CD4-positive, alpha-beta T cell (primary cell): ENCODE results near the gene PROCA1. TPM values are rescaled to one million over a fixed set of nuclear protein-coding genes. Genes with fewer than 3 reads are reported as not detected.
"Not testable (repeated sequence)": the region's sequence is repeated elsewhere in the genome, so short reads cannot be mapped to it uniquely, and the experiment has no call there.

Experiments
- ATAC-seq: fragments of 200-7000 bp; cut with Tn5 transposase; one replicate; pipeline ENCODE4 v1.10.0; 2022; ENCODE audit warnings: mild to moderate bottlenecking; ENCODE audit not compliant: poor library complexity
- CTCF ChIA-PET: fragments of 350-600 bp; sonication (Branson Sonifier 250); formaldehyde crosslinking; loops from one replicate; lab custom pipeline; 2021; ENCODE audit warnings: antibody characterized with exemption, inconsistent platforms; lab: Charles Lee
- POLR2A ChIA-PET: fragments of 350-600 bp; sonication (Branson Sonifier 250); formaldehyde crosslinking; loops from one replicate; lab custom pipeline; 2021; ENCODE audit warnings: antibody characterized with exemption, inconsistent platforms; lab: Charles Lee
- DNase-seq, 14 experiments: peaks; one replicate each; pipeline ENCODE4 v3.0.0-alpha.2; 2013 to 2020; ENCODE audit warnings: mixed read lengths in 2 of 14
- H3K27ac ChIP-seq, 2 donors: one replicate each; pipeline versions ENCODE4 v1.5.1 to v1.7.0; 2013; ENCODE audit warnings: low read length in 2 of 2, low read depth in 1 of 2, mild to moderate bottlenecking in 1 of 2
- H3K27me3 ChIP-seq, 2 experiments: 1 replicate in 1 of 2; 2 replicates in 1 of 2; pipeline versions ENCODE4 v1.6.1 to v1.7.0; 2013; ENCODE audit warnings: low read length in 2 of 2, control low read depth in 1 of 2, mild to moderate bottlenecking in 1 of 2, moderate library complexity in 1 of 2; ENCODE audit not compliant: insufficient read depth in 2 of 2, control insufficient read depth in 1 of 2
- H3K36me3 ChIP-seq: one replicate; pipeline ENCODE4 v1.6.1; 2013; ENCODE audit warnings: low read length, control low read depth; ENCODE audit not compliant: insufficient read depth
- H3K4me1 ChIP-seq: one replicate; pipeline ENCODE4 v1.6.1; 2013; ENCODE audit warnings: low read length, control low read depth; ENCODE audit not compliant: insufficient read depth
- H3K4me3 ChIP-seq: one replicate; pipeline ENCODE4 v1.5.1; 2013; ENCODE audit warnings: mild to moderate bottlenecking, low read length, moderate library complexity
- H3K9me3 ChIP-seq, 2 experiments: 1 replicate in 1 of 2; 2 replicates in 1 of 2; pipeline versions ENCODE4 v1.6.1 to v1.7.0; 2013; ENCODE audit warnings: low read length in 2 of 2, mild to moderate bottlenecking in 2 of 2, control low read depth in 1 of 2, moderate library complexity in 1 of 2; ENCODE audit not compliant: control insufficient read depth in 1 of 2, insufficient read depth in 1 of 2
- H3K27ac Mint-ChIP-seq: one replicate; pipeline ENCODE4 v1.8.0; 2020; ENCODE audit warnings: mixed read lengths
- H3K27me3 Mint-ChIP-seq: one replicate; pipeline ENCODE4 v1.8.0; 2021; ENCODE audit warnings: mixed read lengths
- H3K36me3 Mint-ChIP-seq: one replicate; pipeline ENCODE4 v1.8.0; 2021; ENCODE audit warnings: low read depth, mixed read lengths
- H3K4me1 Mint-ChIP-seq: one replicate; pipeline ENCODE4 v1.8.0; 2021; ENCODE audit warnings: low read depth, mixed read lengths
- H3K4me3 Mint-ChIP-seq: one replicate; pipeline ENCODE4 v1.8.0; 2020; ENCODE audit warnings: mild to moderate bottlenecking, mixed read lengths
- H3K9me3 Mint-ChIP-seq: one replicate; pipeline ENCODE4 v1.8.0; 2020; ENCODE audit warnings: mixed read lengths
- CTCF ChIP-seq: fragments of 200-600 bp; IDR thresholded peaks from one replicate; pipeline ENCODE4 v1.8.0; 2022; ENCODE audit warnings: antibody characterized with exemption, mild to moderate bottlenecking
- intact Hi-C, 2 experiments: fragments of 100-400 bp; cut with DNase I in 1 of 2; cut with micrococcal nuclease in 1 of 2; formaldehyde crosslinking; loops; one replicate each; pipeline versions ENCODE4 v1.15.1 to v1.9.0; 2023 to 2025; cut with DNase I, micrococcal nuclease
- total RNA-seq, 174 experiments: library from RNA in 2 of 174; stranded (reverse) in 2 of 174; gene quantifications; one replicate each; pipeline ENCODE4 v1.2.3 and lab custom pipeline; 2021 to 2026

PROCA1 gene
- total RNA-seq, 2 experiments from 2014 or later, result 3.5 to 4.1 TPM

GRCh38 chr17:28738680-28739384 lies 27.1 kb upstream of the PROCA1 start:
- peak overlapping the region; percentile 17 for H3K4me3 Mint-ChIP-seq
- H3K4me1 Mint-ChIP-seq, result peaks cover 12% of the 10 kb centered on the region
- no peak for TF ChIP-seq CTCF
- intact Hi-C loops, result no loop called here
- ATAC-seq (peak; percentile 63), DNase-seq (peak in 5 of 14 experiments; percentile 36 to 90 (median 43))
- Histone ChIP-seq H3K27me3 (no peaks in the 10 kb centered on the region), H3K9me3 (no peaks in the 10 kb centered on the region), H3K4me3 (no peak overlapping the region), H3K27ac (no peak overlapping the region), H3K4me1 (peaks cover 36% of the 10 kb centered on the region), H3K36me3 (no peaks in the 10 kb centered on the region)
- peaks cover 5% of the 10 kb centered on the region for H3K36me3 Mint-ChIP-seq
- POLR2A ChIA-PET, result interaction anchor here (1.1 to 1.3 kb wide), 2 partner anchors 10 to 13 kb away, joined by 3 read pairs; no protein-coding TSS in a partner anchor
- H3K9me3 Mint-ChIP-seq, result no peaks in the 10 kb centered on the region
- peak overlapping the region; percentile 52 for H3K27ac Mint-ChIP-seq
- H3K27me3 Mint-ChIP-seq, result no peaks in the 10 kb centered on the region
- CTCF ChIA-PET, result interaction anchor here (1.2 to 1.3 kb wide), 2 partner anchors 11 to 12 kb away, joined by 4 read pairs; no protein-coding TSS in a partner anchor

- H3K4me1 ChIP-seq, result peaks cover 29% of the 10 kb centered on the region
- CTCF ChIA-PET, result interaction anchor here (1.2 to 1.3 kb wide), 2 partner anchors 11 to 12 kb away, joined by 4 read pairs; no protein-coding TSS in a partner anchor
- no peak for TF ChIP-seq CTCF
Measured at GRCh38 chr17:28737770-28738679, 26.3 kb upstream of the PROCA1 start.

GRCh38 chr17:28737316-28737715 lies 25.6 kb upstream of the PROCA1 start:
- no peak for ATAC-seq
- DNase-seq, result no peak
- ChIA-PET CTCF (no interaction called here), POLR2A (no interaction called here)
- no peak overlapping the region for H3K4me3 ChIP-seq
- no peaks in the 10 kb centered on the region for H3K9me3 Mint-ChIP-seq
- peaks cover 12% of the 10 kb centered on the region for H3K4me1 Mint-ChIP-seq
- intact Hi-C loops, result no loop called here
- peaks cover 26% of the 10 kb centered on the region for H3K4me1 ChIP-seq
- no peaks in the 10 kb centered on the region for H3K27me3 Mint-ChIP-seq
- H3K27me3 ChIP-seq, result no peaks in the 10 kb centered on the region
- H3K36me3 Mint-ChIP-seq, result peaks cover 5% of the 10 kb centered on the region
- no peaks in the 10 kb centered on the region for H3K36me3 ChIP-seq
- H3K27ac ChIP-seq, result no peak overlapping the region
- H3K4me3 Mint-ChIP-seq, result no peak overlapping the region
- no peak overlapping the region for H3K27ac Mint-ChIP-seq
- H3K9me3 ChIP-seq, result no peaks in the 10 kb centered on the region
- no peak for TF ChIP-seq CTCF

More at GRCh38 chr17:28737770-28738679, 26.3 kb upstream of the PROCA1 start:
- ATAC-seq, result no peak
- Mint-ChIP-seq H3K27ac (peak overlapping the region; percentile 52), H3K36me3 (peaks cover 5% of the 10 kb centered on the region), H3K9me3 (no peaks in the 10 kb centered on the region), H3K27me3 (no peaks in the 10 kb centered on the region), H3K4me1 (peaks cover 12% of the 10 kb centered on the region), H3K4me3 (peak overlapping the region; percentile 7)
- Histone ChIP-seq H3K36me3 (no peaks in the 10 kb centered on the region), H3K9me3 (no peaks in the 10 kb centered on the region), H3K27me3 (no peaks in the 10 kb centered on the region), H3K27ac (no peak overlapping the region), H3K4me3 (no peak overlapping the region)
- intact Hi-C loops, result no loop called here
- DNase-seq, result no peak
- POLR2A ChIA-PET, result interaction anchor here (1.1 kb wide), 1 partner anchor 9 kb away, joined by 3 read pairs; no protein-coding TSS in a partner anchor

GRCh38 chr17:28735913-28736769 lies 24.5 kb upstream of the PROCA1 start:
- H3K4me3 Mint-ChIP-seq, H3K36me3 ChIP-seq, H3K9me3 Mint-ChIP-seq, H3K27me3 ChIP-seq, H3K9me3 ChIP-seq, H3K27me3 Mint-ChIP-seq, H3K4me3 ChIP-seq, H3K36me3 Mint-ChIP-seq, H3K27ac Mint-ChIP-seq, ATAC-seq, DNase-seq, H3K27ac ChIP-seq, intact Hi-C loops, POLR2A ChIA-PET: not testable (repeated sequence)
- peaks cover 18% of the 10 kb centered on the region for H3K4me1 ChIP-seq
- peaks cover 12% of the 10 kb centered on the region for H3K4me1 Mint-ChIP-seq
- CTCF ChIA-PET, result interaction anchor here (0.9 to 2.2 kb wide), 3 partner anchors 9 to 27 kb away, joined by 3 to 7 read pairs (median 4); no protein-coding TSS in a partner anchor
